GM19372 (cell line): ENCODE measurements around the gene TRIM14.

ENCODE experiments used
- ATAC-seq: cut with Tn5 transposase; IDR thresholded peaks from one replicate; pipeline ENCODE4 v1.9.1; 2021; ENCODE audit warnings: mild to moderate bottlenecking, low read depth, moderate library complexity; ENCODE audit not compliant: unreplicated experiment

Gene TRIM14

GRCh38 chr9:98118640-98119601, at the start of gene TRIM14:
Gene TRIM14 (minus strand): TSS chr9:98119222. CDS start chr9:98119188, 34 bp downstream.
- peak; percentile 58 for ATAC-seq

- no peak for ATAC-seq
These were observed 49.2 kb upstream of the TRIM14 start for GRCh38 chr9:98168153-98168780.

- no peak for ATAC-seq
These were observed 45.9 kb upstream of the TRIM14 start for GRCh38 chr9:98164912-98165311.

GRCh38 chr9:98162613-98163012, 43.6 kb upstream of the TRIM14 start:
- ATAC-seq: no peak

- no peak for ATAC-seq
These were observed 42.8 kb upstream of the TRIM14 start for GRCh38 chr9:98161851-98162250.

GRCh38 chr9:98159790-98160189, 40.8 kb upstream of the TRIM14 start:
- no peak for ATAC-seq

GRCh38 chr9:98159301-98159700, 40.3 kb upstream of the TRIM14 start:
- ATAC-seq: no peak

GRCh38 chr9:98158071-98158831, 39.2 kb upstream of the TRIM14 start:
- ATAC-seq: no peak

- ATAC-seq: no peak
These were observed 38.4 kb upstream of the TRIM14 start for GRCh38 chr9:98157372-98157771.

GRCh38 chr9:98154678-98155077, 35.7 kb upstream of the TRIM14 start:
- ATAC-seq: no peak

GRCh38 chr9:98152526-98152925, 33.5 kb upstream of the TRIM14 start:
- ATAC-seq: no peak

GRCh38 chr9:98150721-98151120, 31.7 kb upstream of the TRIM14 start:
- ATAC-seq: no peak

GRCh38 chr9:98150164-98150563, 31.1 kb upstream of the TRIM14 start:
- no peak for ATAC-seq

GRCh38 chr9:98149422-98149821, 30.4 kb upstream of the TRIM14 start:
- no peak for ATAC-seq

- ATAC-seq: no peak
These were observed 29.5 kb upstream of the TRIM14 start for GRCh38 chr9:98148486-98148885.

GRCh38 chr9:98147582-98147981, 28.6 kb upstream of the TRIM14 start:
- ATAC-seq: no peak

GRCh38 chr9:98146101-98146991, 27.3 kb upstream of the TRIM14 start:
- no peak for ATAC-seq

GRCh38 chr9:98144631-98145030, 25.6 kb upstream of the TRIM14 start:
- no peak for ATAC-seq

GRCh38 chr9:98144076-98144475, 25.1 kb upstream of the TRIM14 start:
- no peak for ATAC-seq

- no peak for ATAC-seq
These were observed 24.0 kb upstream of the TRIM14 start for GRCh38 chr9:98142925-98143481.
